A673 (cell line): Measurements from ENCODE around the gene LSM11. TPM values are rescaled to one million over a fixed set of nuclear protein-coding genes. Genes with fewer than 3 reads are reported as not detected.

Experiments
- BruUV-seq: library from RNA; stranded (reverse); fragments of 400-500 nt; replicated peaks from 2 replicates; lab custom pipeline; 2021; lab: Mats Ljungman, UMichigan
- CTCF ChIA-PET: fragments of 300-600 bp; sonication (Branson Sonifier 250); formaldehyde crosslinking; loops from one replicate; lab custom pipeline; 2022; ENCODE audit warnings: antibody characterized with exemption; lab: Charles Lee
- POLR2A ChIA-PET: fragments of 300-600 bp; sonication (Branson Sonifier 250); formaldehyde crosslinking; loops from one replicate; lab custom pipeline; 2022; ENCODE audit warnings: antibody characterized with exemption; ENCODE audit not compliant: low non-redundant PET; lab: Charles Lee
- DNase-seq: peaks from one replicate; pipeline ENCODE4 v3.0.0-alpha.2; 2015; ENCODE audit warnings: low spot score
- H3K27ac ChIP-seq: fragments of 200-600 bp; sonication (generic); 2 replicates; pipeline ENCODE4 v1.5.1; 2016; ENCODE audit warnings: mixed run types, low read depth, mild to moderate bottlenecking, mixed read lengths, antibody characterized with exemption, low read length; ENCODE audit not compliant: poor library complexity, severe bottlenecking
- H3K27me3 ChIP-seq: fragments of 200-600 bp; sonication (generic); replicated peaks from 2 replicates; pipeline ENCODE4 v1.6.1; 2017; ENCODE audit warnings: mixed run types, low read depth, mild to moderate bottlenecking, mixed read lengths, antibody characterized with exemption, low read length; ENCODE audit not compliant: insufficient read depth, poor library complexity
- H3K36me3 ChIP-seq: fragments of 200-600 bp; sonication (generic); 2 replicates; pipeline ENCODE4 v1.6.1; 2016; ENCODE audit warnings: mixed run types, mild to moderate bottlenecking, mixed read lengths, antibody characterized with exemption, low read length; ENCODE audit not compliant: insufficient read depth, poor library complexity, severe bottlenecking
- H3K4me1 ChIP-seq: fragments of 200-600 bp; sonication (generic); 2 replicates; pipeline ENCODE4 v1.6.1; 2017; ENCODE audit warnings: mixed run types, mild to moderate bottlenecking, mixed read lengths, antibody characterized with exemption, low read length; ENCODE audit not compliant: insufficient read depth, poor library complexity, severe bottlenecking
- H3K4me3 ChIP-seq: fragments of 200-600 bp; sonication (generic); 2 replicates; pipeline ENCODE4 v1.5.1; 2016; ENCODE audit warnings: low read depth, mixed run types, mild to moderate bottlenecking, mixed read lengths, low read length; ENCODE audit not compliant: poor library complexity, severe bottlenecking
- H3K9me3 ChIP-seq: fragments of 200-600 bp; sonication (generic); 2 replicates; pipeline ENCODE4 v1.6.1; 2016; ENCODE audit warnings: mixed run types, low read depth, mild to moderate bottlenecking, mixed read lengths, antibody characterized with exemption, low read length; ENCODE audit not compliant: poor library complexity, severe bottlenecking
- EZH2 ChIP-seq: fragments of 200-600 bp; sonication (generic); IDR thresholded peaks from 2 replicates; pipeline ENCODE4 v1.6.1; 2017; ENCODE audit warnings: borderline replicate concordance, low read depth, mild to moderate bottlenecking, mixed read lengths, antibody characterized with exemption, low read length; ENCODE audit not compliant: poor library complexity, severe bottlenecking
- intact Hi-C: fragments of 100-400 bp; cut with micrococcal nuclease; formaldehyde crosslinking; loops from one replicate; pipeline ENCODE4 v1.10.0; 2022; ENCODE audit not compliant: unreplicated experiment
- total RNA-seq: library from RNA; stranded (reverse); gene quantifications from 2 replicates; pipeline ENCODE4 v1.2.3, GENCODE V29; 2021
- TF ChIP-seq, protein P1 (sequence below): fragments of 300-800, 200-600 bp; sonication (generic); conservative IDR thresholded peaks from 2 replicates; pipeline ENCODE4 v1.5.1; 2017; ENCODE audit warnings: low read depth, mild to moderate bottlenecking, antibody characterized with exemption, low read length, moderate library complexity, mixed read lengths

Gene LSM11
- total RNA-seq, 1 experiment from 2014 or later, result 3.6 TPM

DNA sequence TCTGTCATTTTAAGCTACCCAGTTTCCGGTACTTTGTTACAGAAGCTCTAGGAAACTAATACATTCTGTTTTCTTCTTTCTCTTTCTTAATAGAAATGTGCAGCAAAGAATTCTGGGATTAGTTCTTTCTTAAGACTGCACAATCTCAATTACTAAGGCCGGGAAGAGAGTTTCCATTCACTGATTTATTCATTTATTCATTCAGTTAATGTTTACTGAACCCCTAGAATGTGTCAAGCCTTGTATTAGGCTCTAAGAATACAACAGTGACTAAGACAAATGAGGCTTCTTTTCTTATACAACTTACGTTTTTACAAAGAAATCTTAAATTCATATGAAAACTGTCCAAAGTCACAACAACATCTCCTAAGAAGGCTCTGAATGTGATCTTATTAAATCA lies 39.8 kb upstream of the LSM11 start:
- Histone ChIP-seq H3K36me3 (no peaks in the 10 kb centered on the region), H3K27ac (no peak overlapping the region), H3K27me3 (no peaks in the 10 kb centered on the region), H3K4me1 (no peaks in the 10 kb centered on the region), H3K9me3 (no peaks in the 10 kb centered on the region), H3K4me3 (no peak overlapping the region)
- POLR2A ChIA-PET, result no interaction called here
- CTCF ChIA-PET, result no interaction called here
- intact Hi-C loops, result no loop called here
- no peak for DNase-seq
- TF ChIP-seq EZH2, result no peak
- TF ChIP-seq, protein P1, sequence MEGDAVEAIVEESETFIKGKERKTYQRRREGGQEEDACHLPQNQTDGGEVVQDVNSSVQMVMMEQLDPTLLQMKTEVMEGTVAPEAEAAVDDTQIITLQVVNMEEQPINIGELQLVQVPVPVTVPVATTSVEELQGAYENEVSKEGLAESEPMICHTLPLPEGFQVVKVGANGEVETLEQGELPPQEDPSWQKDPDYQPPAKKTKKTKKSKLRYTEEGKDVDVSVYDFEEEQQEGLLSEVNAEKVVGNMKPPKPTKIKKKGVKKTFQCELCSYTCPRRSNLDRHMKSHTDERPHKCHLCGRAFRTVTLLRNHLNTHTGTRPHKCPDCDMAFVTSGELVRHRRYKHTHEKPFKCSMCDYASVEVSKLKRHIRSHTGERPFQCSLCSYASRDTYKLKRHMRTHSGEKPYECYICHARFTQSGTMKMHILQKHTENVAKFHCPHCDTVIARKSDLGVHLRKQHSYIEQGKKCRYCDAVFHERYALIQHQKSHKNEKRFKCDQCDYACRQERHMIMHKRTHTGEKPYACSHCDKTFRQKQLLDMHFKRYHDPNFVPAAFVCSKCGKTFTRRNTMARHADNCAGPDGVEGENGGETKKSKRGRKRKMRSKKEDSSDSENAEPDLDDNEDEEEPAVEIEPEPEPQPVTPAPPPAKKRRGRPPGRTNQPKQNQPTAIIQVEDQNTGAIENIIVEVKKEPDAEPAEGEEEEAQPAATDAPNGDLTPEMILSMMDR, result no peak
- no TSS peak for BruUV-seq

DNA sequence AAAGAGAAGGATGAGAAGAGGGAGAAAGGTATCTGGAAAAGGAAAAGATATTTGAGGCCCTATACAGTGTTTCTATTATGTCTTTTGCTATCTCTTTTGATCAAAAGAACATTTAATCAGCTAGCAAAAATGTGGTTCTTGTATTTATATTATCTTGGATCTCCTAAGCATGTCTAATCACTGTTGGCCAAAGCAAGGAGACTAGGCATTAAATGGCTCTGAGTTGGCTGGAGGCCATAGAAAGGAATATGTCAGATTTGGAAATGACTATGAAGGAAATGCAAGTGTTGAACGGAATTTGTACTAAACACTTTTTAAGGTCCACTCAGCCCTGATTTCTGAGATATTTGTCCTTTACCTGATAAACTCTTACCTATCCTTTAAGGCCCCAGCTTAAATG lies 34.6 kb upstream of the LSM11 start:
- Histone ChIP-seq H3K4me3 (no peak overlapping the region), H3K27ac (no peak overlapping the region), H3K27me3 (no peaks in the 10 kb centered on the region), H3K4me1 (peaks cover 5% of the 10 kb centered on the region), H3K9me3 (no peaks in the 10 kb centered on the region), H3K36me3 (no peaks in the 10 kb centered on the region)
- TF ChIP-seq, protein P1, result no peak
- TF ChIP-seq EZH2, result no peak
- ChIA-PET POLR2A (no interaction called here), CTCF (no interaction called here)
- BruUV-seq, result no TSS peak
- intact Hi-C loops, result no loop called here
- no peak for DNase-seq

DNA sequence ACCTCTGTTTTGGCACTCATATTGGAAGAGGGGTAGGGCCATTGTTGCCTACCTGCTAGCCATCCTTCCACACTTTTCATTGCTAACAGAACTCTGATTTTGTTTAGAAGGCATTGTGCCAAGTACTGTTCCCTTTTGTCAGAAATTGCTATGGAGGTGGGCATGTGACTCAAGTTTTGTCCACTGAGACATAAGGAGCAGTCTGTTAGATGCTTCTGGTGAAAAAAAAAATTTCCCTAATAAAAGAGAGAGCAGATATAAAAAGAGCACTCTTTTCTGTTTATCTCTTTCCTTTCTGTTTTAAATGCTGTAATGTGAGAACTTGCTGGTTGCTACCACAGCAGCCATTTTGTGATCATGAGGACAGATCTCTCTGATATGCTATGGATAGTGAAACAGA lies 34.2 kb upstream of the LSM11 start:
- BruUV-seq, result no TSS peak
- Histone ChIP-seq H3K4me1 (peaks cover 5% of the 10 kb centered on the region), H3K27ac (no peak overlapping the region), H3K36me3 (no peaks in the 10 kb centered on the region), H3K27me3 (no peaks in the 10 kb centered on the region), H3K9me3 (no peaks in the 10 kb centered on the region), H3K4me3 (no peak overlapping the region)
- TF ChIP-seq, protein P1, result no peak
- no peak for TF ChIP-seq EZH2
- POLR2A ChIA-PET, result no interaction called here
- intact Hi-C loops, result no loop called here
- DNase-seq, result no peak
- CTCF ChIA-PET, result no interaction called here
